Stomach (tissue), 4 donors: Measurements from ENCODE around the gene PAPLN.

ENCODE experiments used
- EP300 ChIP-seq: sonication (generic); formaldehyde crosslinking; IDR thresholded peaks from one replicate; pipeline ENCODE4 v1.6.1; 2017; ENCODE audit warnings: antibody characterized with exemption
- POLR2AphosphoS5 ChIP-seq, 3 donors: sonication (generic); formaldehyde crosslinking; IDR thresholded peaks; one replicate each; pipeline ENCODE4 v1.6.1; 2016; ENCODE audit warnings: antibody characterized with exemption in 3 of 3
- TF ChIP-seq, protein P1 (sequence below), 7 experiments: fragments of 450-650 bp in 4 of 7; fragments of 200-600 bp in 3 of 7; sonication (generic) in 3 of 7; IDR thresholded peaks; one replicate each; pipeline ENCODE4 v1.5.1; 2016 to 2019; ENCODE audit warnings: antibody characterized with exemption in 7 of 7, control low read depth in 2 of 7, mild to moderate bottlenecking in 1 of 7

DNA sequence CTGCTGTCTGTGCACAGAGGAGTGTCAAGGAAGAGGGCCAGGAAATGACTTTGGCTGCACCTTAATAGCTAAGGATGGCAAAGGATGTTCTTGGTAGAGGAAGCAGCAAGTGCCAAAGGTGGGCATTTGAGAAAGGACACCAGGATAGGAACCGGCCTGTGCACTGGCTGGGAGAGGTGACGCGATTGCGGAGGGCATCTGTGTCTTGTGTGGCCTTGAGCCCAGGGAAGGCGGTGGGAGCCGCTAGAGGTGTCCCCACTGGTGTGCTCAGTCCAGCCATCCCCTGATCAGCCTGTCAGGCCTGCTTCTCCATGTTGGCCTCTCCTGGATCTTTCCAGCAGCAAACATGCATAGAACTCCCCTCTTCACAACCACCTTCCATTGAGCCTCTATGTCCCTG lies 30.2 kb downstream of the PAPLN start:
- TF ChIP-seq, protein P1, sequence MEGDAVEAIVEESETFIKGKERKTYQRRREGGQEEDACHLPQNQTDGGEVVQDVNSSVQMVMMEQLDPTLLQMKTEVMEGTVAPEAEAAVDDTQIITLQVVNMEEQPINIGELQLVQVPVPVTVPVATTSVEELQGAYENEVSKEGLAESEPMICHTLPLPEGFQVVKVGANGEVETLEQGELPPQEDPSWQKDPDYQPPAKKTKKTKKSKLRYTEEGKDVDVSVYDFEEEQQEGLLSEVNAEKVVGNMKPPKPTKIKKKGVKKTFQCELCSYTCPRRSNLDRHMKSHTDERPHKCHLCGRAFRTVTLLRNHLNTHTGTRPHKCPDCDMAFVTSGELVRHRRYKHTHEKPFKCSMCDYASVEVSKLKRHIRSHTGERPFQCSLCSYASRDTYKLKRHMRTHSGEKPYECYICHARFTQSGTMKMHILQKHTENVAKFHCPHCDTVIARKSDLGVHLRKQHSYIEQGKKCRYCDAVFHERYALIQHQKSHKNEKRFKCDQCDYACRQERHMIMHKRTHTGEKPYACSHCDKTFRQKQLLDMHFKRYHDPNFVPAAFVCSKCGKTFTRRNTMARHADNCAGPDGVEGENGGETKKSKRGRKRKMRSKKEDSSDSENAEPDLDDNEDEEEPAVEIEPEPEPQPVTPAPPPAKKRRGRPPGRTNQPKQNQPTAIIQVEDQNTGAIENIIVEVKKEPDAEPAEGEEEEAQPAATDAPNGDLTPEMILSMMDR (IDR thresholded peaks at IDR 0.05) = no peak
- TF ChIP-seq EP300 = no peak
- no peak for TF ChIP-seq POLR2AphosphoS5 (IDR thresholded peaks at IDR 0.05)
